ENCODE data around the gene ACP1.
A peak's percentile ranks its signal among the peaks of the same experiment; 100 is the strongest.

Gene ACP1

DNA sequence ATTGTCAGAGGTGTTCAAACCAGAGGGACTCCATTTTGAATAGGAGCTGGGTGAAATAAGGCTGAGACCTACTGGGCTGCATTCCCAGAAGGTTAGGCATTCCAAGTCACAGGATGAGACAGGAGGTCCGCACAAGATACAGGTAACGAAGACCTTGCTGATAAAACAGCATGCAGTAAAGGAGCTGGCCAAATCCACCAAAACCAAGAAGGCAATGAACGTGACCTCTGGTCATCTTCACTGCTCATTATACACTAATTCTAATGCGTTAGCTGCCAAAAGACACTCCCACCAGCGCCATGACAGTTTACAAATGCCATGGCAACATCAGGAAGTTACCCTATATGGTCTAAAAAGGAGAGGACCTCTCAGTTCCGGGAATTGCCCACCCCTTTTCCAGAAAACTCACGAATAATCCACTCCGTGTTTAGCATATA, 11.5 kb upstream of the ACP1 start:
- no peak for DNase-seq (ENCODE audit: low read depth)
- H3K4me3 ChIP-seq (ENCODE audit: low read length) = no peak overlapping the region
- TF ChIP-seq, protein P1, sequence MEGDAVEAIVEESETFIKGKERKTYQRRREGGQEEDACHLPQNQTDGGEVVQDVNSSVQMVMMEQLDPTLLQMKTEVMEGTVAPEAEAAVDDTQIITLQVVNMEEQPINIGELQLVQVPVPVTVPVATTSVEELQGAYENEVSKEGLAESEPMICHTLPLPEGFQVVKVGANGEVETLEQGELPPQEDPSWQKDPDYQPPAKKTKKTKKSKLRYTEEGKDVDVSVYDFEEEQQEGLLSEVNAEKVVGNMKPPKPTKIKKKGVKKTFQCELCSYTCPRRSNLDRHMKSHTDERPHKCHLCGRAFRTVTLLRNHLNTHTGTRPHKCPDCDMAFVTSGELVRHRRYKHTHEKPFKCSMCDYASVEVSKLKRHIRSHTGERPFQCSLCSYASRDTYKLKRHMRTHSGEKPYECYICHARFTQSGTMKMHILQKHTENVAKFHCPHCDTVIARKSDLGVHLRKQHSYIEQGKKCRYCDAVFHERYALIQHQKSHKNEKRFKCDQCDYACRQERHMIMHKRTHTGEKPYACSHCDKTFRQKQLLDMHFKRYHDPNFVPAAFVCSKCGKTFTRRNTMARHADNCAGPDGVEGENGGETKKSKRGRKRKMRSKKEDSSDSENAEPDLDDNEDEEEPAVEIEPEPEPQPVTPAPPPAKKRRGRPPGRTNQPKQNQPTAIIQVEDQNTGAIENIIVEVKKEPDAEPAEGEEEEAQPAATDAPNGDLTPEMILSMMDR (IDR thresholded peaks at IDR 0.05; ENCODE audit: insufficient read depth, low read depth, low read length, missing control alignments) = no peak

DNA sequence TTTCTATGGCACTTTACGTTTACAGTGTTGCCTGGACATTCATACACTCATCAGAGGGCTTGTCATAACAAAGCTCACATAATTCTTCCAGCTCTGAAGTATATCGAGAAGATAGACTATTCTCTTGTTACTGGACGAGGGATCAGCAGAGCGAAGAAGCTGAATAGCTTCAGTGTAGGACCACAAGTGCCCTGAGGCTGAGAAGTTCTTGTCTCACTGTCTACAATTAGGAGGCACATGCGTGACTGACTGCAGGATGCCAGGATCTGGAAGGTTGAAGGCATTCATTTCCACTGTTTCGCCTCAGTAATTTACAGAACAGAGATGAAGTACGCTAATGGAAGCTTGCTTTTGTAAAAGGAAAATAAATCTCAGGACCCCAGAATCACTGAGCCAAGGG, 10.5 kb upstream of the ACP1 start:
- peak; percentile 45 for DNase-seq (ENCODE audit: low read depth)
- no peak overlapping the region for H3K4me3 ChIP-seq (ENCODE audit: low read length)
- TF ChIP-seq, protein P1 (IDR thresholded peaks at IDR 0.05; ENCODE audit: insufficient read depth, low read depth, low read length, missing control alignments) = no peak

DNA sequence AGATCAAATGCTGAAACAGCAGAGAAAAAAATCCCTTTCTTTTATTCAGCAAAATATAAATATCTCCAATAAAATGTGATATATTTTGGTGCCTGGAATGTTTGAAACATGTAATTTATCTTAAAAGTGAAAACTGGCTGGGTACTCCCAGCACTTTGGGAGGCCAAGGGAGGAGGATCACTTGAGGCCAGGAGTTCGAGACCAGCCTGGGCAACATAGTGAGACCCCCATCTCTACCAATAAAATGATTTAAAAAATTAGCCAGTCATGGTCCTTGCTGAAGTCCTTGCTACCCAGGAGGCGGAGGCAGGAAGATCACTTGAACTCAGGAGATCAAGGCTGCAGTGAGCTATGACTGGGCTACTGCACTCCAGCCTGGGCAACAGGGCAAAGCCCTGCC, 9.6 kb upstream of the ACP1 start:
- H3K4me3 ChIP-seq (ENCODE audit: low read length) = no peak overlapping the region
- TF ChIP-seq, protein P1 (IDR thresholded peaks at IDR 0.05; ENCODE audit: insufficient read depth, low read depth, low read length, missing control alignments) = no peak
- no peak for DNase-seq (ENCODE audit: low read depth)

DNA sequence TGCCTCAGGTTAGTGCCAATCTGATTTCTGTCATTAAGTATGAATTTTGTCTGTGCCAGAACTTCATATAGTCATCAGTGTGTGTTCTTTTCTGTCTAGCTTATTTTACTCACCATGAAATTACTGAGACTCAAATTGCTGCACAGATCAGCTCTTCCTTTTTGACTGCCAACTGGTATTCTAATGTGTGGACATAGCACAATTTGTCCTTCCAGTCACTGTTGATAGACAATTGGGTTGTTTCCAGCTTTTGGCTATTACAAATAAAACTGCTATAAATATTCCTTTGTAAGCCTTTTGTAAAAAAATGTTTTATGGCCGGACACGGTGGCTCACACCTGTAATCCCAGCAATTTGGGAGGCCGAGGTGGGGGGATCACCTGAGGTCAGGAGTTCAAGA, 8.7 kb upstream of the ACP1 start:
- H3K4me3 ChIP-seq (ENCODE audit: low read length) = no peak overlapping the region
- TF ChIP-seq, protein P1 (IDR thresholded peaks at IDR 0.05; ENCODE audit: insufficient read depth, low read depth, low read length, missing control alignments) = no peak
- DNase-seq (ENCODE audit: low read depth) = no peak

DNA sequence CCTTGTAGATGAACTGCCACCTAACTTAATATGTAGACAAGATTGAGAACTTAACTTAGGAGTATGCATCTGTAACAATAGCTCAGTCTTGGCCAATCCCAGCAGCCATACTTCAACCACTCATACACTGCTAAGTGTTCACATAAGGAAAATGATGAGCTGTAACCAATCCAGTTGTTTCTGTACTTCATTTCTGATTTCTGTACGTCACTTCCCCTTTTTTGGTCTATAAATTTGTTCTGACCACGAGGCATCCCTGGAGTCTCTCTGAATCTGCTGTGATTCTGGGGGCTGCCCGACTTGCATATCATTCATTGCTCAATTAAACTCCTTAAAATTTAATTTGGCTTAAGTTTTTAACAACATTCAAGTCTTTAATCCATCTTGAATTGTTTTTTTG, 7.3 kb upstream of the ACP1 start:
- DNase-seq (ENCODE audit: low read depth) = no peak

DNA sequence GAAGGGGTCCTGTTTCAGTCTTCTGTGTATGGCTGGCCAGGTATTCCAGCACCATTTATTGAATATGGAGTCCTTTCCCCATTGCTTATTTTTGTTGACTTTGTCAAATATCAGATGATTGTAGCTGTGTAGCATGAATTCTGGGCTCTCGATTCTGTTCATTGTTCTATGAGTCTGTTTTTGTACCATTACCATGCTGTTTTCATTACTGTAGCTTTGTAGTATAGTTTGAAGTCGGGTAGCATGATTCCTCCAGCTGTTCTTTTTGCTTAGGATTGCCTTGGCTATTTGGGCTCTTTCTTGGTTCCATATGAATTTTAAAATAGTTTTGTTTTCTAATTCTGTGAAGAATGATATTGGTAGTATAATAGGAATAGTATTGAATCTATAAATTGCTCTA, 6.9 kb upstream of the ACP1 start:
- H3K4me3 ChIP-seq (ENCODE audit: low read length) = no peak overlapping the region
- TF ChIP-seq, protein P1 (IDR thresholded peaks at IDR 0.05; ENCODE audit: insufficient read depth, low read depth, low read length, missing control alignments) = no peak
- DNase-seq (ENCODE audit: low read depth) = no peak

More for the DNA sequence above, 7.3 kb upstream of the ACP1 start:
- H3K4me3 ChIP-seq (ENCODE audit: low read length) = no peak overlapping the region
- TF ChIP-seq, protein P1 (IDR thresholded peaks at IDR 0.05; ENCODE audit: insufficient read depth, low read depth, low read length, missing control alignments) = no peak

DNA sequence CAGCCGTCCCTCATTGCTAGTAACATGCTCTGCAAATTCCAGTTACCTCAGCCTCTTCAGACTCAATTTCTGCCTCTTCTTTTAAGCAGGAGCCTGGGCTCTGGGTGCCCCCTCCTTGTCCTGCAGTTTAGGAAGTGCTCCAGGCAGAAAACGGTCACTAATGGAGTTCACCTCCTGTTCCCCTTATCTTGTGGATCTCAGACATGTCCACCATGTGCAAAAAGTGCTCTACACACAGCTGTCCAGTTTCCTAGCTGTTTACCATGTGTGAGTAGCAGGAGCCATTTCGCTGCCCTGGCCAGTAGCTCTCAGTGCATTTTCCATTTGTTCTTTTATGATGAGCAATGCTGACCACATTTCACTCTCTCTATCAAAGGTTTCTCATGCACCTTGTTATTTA, 5.8 kb upstream of the ACP1 start:
- TF ChIP-seq, protein P1 (IDR thresholded peaks at IDR 0.05; ENCODE audit: insufficient read depth, low read depth, low read length, missing control alignments) = no peak
- H3K4me3 ChIP-seq (ENCODE audit: low read length) = no peak overlapping the region
- DNase-seq (ENCODE audit: low read depth) = no peak
